ENCODE results near the gene AKT3.

DNA sequence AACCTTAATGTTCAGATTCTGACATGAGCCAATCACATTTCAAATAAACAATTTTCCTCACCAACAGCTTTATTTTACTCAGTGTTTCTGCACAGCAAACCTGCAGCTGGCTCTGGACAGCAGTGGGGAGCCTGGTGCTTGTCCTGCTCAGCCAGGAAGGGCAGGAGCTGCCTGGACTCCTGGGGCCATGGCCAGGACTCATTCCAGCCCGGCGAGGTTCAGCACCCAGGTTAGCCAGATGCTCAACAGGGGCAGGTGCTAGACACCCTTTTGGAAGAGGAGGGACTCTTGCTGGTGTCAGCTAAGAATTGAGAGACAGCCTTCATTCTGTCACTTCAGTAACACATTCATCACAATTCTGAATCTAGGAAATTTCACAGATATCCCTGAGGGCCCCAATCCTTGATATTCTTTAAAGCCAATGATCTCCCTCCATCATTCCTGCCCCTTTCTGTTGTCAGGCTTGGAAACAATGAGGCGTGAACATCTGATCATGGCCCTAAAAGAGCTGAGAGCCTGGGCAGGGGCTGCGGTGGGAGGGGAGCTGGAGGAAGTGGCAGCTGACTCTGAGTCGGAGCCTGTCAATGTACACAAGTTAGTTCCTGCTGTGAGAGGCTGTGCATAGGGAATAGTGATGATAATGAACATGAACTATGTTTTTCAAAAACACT lies 342.9 kb downstream of the AKT3 start:
- TF ChIP-seq, protein P1, sequence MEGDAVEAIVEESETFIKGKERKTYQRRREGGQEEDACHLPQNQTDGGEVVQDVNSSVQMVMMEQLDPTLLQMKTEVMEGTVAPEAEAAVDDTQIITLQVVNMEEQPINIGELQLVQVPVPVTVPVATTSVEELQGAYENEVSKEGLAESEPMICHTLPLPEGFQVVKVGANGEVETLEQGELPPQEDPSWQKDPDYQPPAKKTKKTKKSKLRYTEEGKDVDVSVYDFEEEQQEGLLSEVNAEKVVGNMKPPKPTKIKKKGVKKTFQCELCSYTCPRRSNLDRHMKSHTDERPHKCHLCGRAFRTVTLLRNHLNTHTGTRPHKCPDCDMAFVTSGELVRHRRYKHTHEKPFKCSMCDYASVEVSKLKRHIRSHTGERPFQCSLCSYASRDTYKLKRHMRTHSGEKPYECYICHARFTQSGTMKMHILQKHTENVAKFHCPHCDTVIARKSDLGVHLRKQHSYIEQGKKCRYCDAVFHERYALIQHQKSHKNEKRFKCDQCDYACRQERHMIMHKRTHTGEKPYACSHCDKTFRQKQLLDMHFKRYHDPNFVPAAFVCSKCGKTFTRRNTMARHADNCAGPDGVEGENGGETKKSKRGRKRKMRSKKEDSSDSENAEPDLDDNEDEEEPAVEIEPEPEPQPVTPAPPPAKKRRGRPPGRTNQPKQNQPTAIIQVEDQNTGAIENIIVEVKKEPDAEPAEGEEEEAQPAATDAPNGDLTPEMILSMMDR (conservative IDR thresholded peaks at IDR 0.05 in 1 of 2, IDR thresholded peaks at IDR 0.05 in 1 of 2; ENCODE audit: low read depth in 1 of 2, low read length in 2 of 2): no peak
- TF ChIP-seq EZH2 (IDR thresholded peaks at IDR 0.05; ENCODE audit: low read length, missing control alignments): no peak

All from fibroblast of lung (primary cell).